Inflammatory macrophage treated with lipopolysaccharide for 1 hour (primary cell): ENCODE measurements around the gene ZNF784.
A peak's percentile ranks its signal among the peaks of the same experiment; 100 is the strongest.
"Not testable (repeated sequence)": the region's sequence is repeated elsewhere in the genome, so short reads cannot be mapped to it uniquely, and the experiment has no call there.

Experiments used
- DNase-seq, 2 donors: peaks; one replicate each; pipeline ENCODE4 v3.0.0-alpha.2; 2020 to 2022

The ZNF784 gene

GRCh38 chr19:55580628-55581144, 43.7 kb downstream of the ZNF784 start, which contains the start of gene ZNF579:
Gene ZNF579, minus strand, starts transcription at chr19:55580848. Its CDS starts 1,209 bp downstream, at chr19:55579639.
- peak; percentile 72 to 86 for DNase-seq

GRCh38 chr19:55579766-55580621, 44.4 kb downstream of the ZNF784 start:
- no peak for DNase-seq

DNA sequence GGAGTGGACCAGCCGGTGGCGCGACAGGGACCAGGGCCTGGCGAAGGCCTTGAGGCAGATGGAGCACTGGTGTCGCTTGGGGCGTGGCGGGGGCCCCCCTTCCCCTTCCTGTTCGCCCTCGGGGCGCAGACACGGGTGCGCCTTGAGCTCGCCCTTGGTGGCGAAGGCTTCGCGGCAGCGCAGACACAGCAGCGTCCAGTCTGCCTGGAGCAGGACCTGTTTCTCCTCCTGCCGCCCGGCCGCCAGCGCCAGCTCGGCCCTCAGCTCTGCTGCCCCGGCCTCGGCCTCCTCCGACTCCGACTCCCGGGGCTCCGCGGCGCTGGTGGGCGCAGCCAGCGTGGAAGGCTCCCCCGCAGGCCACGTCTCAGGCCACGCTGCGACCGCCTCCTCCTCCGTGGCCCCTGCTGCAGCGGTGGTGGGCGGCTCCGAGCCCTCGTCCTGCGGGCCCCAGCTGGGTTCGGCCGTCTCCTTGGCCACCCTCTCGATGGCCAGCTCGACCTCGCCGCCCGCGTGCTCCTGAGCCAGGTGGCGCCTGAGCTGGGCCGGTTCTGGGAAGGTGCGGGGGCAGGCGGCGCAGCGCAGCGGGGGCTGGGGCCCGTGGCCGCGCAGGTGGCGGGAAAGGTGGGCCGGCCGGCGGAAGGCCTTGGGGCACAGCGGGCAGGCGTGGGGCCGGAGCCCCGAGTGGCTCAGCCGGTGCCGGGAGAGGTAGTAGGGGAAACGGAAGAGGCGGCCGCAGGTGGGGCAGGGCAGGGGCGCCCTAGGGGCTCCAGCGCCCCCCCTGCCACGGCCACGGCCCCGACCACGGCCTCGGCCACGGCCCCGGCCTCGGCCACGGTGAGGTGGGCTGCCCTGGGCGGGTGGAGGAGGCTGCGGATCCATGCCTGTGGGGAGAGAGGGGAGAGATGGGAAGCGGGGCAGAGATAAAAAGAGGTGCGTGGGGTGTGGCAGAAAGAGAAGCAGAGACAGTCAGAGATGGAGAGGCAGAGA, 45.3 kb downstream of the ZNF784 start:
- no peak for DNase-seq

DNA sequence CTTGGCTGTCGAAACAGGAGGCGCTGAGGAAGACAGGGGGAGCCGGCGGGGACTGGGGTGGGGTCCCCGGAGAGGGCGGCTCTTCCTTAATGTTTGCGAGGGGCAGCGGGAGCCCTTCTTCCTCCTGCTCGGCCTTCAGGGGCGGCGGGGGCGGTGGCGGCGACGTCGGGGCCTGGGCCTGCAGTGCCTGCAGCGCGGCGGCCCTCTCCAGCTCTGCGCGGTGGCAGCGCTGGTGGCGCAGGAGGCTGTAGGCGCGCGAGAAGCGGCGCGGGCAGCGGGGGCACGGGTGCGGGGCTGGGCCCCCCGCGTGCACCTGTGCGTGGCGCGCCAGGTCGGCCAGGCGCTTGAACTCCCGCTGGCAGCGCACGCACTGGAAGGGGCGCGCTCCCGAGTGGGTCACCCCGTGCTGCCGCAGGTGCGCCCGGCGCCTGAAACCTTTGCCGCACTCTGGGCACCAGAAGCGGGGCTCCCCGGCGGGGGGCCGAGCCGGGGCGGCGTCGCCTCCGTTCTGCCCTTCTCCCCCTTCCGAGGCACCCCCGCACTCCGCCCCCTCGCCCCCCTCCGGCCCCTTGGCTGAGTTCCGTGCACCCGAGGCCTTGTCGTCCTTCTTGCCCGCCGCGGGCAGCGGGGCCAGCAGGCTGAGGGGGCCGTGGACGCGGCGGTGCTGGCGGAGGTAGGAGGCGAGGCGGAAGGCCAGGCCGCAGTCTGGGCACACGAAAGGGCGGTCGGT, 46.2 kb downstream of the ZNF784 start:
- DNase-seq, result no peak

- DNase-seq, result no peak
Measured at GRCh38 chr19:55576746-55577145, 47.6 kb downstream of the ZNF784 start.

- not testable (repeated sequence) for DNase-seq
Measured at GRCh38 chr19:55573929-55574328, 50.4 kb downstream of the ZNF784 start.
